SK-MEL-5 (cell line): Measurements from ENCODE around the gene PTPRC. TPM values are rescaled to one million over a fixed set of nuclear protein-coding genes. Genes with fewer than 3 reads are reported as not detected.

Experiments used
- DNase-seq: peaks from one replicate; pipeline ENCODE4 v3.0.0-alpha.2; 2016; ENCODE audit warnings: low read depth, low spot score
- in situ Hi-C: cut with HindIII; loops from 2 replicates; pipeline ENCODE4 v1.10.0; 2016; ENCODE audit warnings: low sequenced_read_pairs, high pct_unique_total_duplicates, low pct_unique_long_range_greater_than_20kb
- total RNA-seq: library from RNA; depleted of rRNA; stranded (reverse); fragments of >200 nt; shearing (Covaris generic); gene quantifications from 2 replicates; pipeline ENCODE4 v1.2.3, GENCODE V29; 2014

PTPRC gene
- total RNA-seq, 1 experiment from 2014 or later = 0.45 TPM

- DNase-seq = no peak
- in situ Hi-C loops = no loop called here
These were observed 26.2 kb upstream of the PTPRC start for GRCh38 chr1:198612471-198613260.

GRCh38 chr1:198617406-198617805 is 21.4 kb upstream of the PTPRC start:
- in situ Hi-C loops = no loop called here
- DNase-seq = no peak

GRCh38 chr1:198619375-198620140 is 19.3 kb upstream of the PTPRC start:
- DNase-seq = no peak
- in situ Hi-C loops = no loop called here

- DNase-seq = no peak
- in situ Hi-C loops = no loop called here
These were observed 18.6 kb upstream of the PTPRC start for GRCh38 chr1:198620218-198620617.

GRCh38 chr1:198620951-198621824 is 17.7 kb upstream of the PTPRC start:
- in situ Hi-C loops = no loop called here
- no peak for DNase-seq

- no peak for DNase-seq
- in situ Hi-C loops = no loop called here
These were observed 16.8 kb upstream of the PTPRC start for GRCh38 chr1:198622001-198622400.

GRCh38 chr1:198623752-198624647 is 14.8 kb upstream of the PTPRC start:
- in situ Hi-C loops = no loop called here

GRCh38 chr1:198624648-198624980 is 14.2 kb upstream of the PTPRC start:
- in situ Hi-C loops = no loop called here
- no peak for DNase-seq

More at GRCh38 chr1:198623752-198624647, 14.8 kb upstream of the PTPRC start:
- no peak for DNase-seq

- in situ Hi-C loops = no loop called here
- no peak for DNase-seq
These were observed 11.3 kb upstream of the PTPRC start for GRCh38 chr1:198627436-198628066.

GRCh38 chr1:198628067-198628455 is 10.8 kb upstream of the PTPRC start:
- in situ Hi-C loops = no loop called here
- no peak for DNase-seq

- in situ Hi-C loops = no loop called here
These were observed 9.2 kb upstream of the PTPRC start for GRCh38 chr1:198629610-198630009.

GRCh38 chr1:198630863-198631262 is 8.0 kb upstream of the PTPRC start:
- in situ Hi-C loops = no loop called here
- no peak for DNase-seq

More at GRCh38 chr1:198629610-198630009, 9.2 kb upstream of the PTPRC start:
- DNase-seq = no peak

- in situ Hi-C loops = no loop called here
- no peak for DNase-seq
These were observed 7.5 kb upstream of the PTPRC start for GRCh38 chr1:198631292-198631691.

- no peak for DNase-seq
- in situ Hi-C loops = no loop called here
These were observed 6.8 kb upstream of the PTPRC start for GRCh38 chr1:198632007-198632406.

GRCh38 chr1:198633675-198634121 is 5.1 kb upstream of the PTPRC start:
- no peak for DNase-seq
- in situ Hi-C loops = no loop called here

- in situ Hi-C loops = no loop called here
These were observed 2.9 kb upstream of the PTPRC start for GRCh38 chr1:198635964-198636363.

GRCh38 chr1:198636391-198636790 is 2.4 kb upstream of the PTPRC start:
- in situ Hi-C loops = no loop called here
- no peak for DNase-seq

More at GRCh38 chr1:198635964-198636363, 2.9 kb upstream of the PTPRC start:
- no peak for DNase-seq
